Activated T-cell treated with anti-CD3 and anti-CD28 coated beads, Interleukin-2, amount 50 U/mL, for 1 hour (primary cell): ENCODE measurements around the gene NHLH1.

Experiments
- DNase-seq: peaks from one replicate; pipeline ENCODE4 v3.0.0-alpha.2; 2020

The NHLH1 gene

DNA sequence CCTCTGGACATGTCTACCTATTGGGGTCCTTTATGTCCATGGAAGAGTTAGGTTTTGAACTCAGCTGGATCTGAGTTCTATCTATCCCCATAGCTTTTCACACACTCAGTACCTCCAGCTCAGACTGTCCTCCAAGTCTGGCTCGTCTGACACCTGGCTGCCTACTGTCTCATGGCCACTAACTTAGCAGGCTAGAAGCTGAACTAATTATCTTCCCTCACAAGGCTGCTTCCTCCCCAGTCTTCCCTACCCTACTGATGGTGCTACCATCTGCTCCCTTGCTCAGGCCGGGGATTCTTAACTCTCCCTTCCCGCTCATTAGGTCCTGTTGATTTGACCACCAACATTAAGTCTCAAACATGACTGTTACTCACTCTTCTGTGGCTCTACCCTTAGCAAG lies 46.8 kb downstream of the NHLH1 start:
- DNase-seq: no peak

DNA sequence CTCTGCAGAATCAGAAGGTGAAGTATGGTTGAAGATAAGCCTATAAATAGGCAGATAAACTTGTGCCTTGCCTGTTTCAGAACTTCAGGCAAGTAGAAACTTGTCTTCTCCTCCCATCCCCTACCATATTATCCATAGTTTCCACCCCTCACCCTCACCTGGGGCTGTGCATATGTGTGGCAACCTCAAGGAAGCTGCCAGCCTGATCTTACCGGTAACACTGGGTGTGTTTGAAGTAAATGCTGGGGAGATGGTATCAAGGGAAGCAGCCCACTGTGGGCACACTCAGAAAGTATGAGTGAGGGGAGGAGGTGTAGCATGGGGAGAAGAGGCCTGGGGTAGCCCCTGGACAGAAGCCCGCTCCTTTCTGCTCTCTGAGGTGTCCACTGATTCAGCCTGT lies 48.0 kb downstream of the NHLH1 start:
- no peak for DNase-seq

DNA sequence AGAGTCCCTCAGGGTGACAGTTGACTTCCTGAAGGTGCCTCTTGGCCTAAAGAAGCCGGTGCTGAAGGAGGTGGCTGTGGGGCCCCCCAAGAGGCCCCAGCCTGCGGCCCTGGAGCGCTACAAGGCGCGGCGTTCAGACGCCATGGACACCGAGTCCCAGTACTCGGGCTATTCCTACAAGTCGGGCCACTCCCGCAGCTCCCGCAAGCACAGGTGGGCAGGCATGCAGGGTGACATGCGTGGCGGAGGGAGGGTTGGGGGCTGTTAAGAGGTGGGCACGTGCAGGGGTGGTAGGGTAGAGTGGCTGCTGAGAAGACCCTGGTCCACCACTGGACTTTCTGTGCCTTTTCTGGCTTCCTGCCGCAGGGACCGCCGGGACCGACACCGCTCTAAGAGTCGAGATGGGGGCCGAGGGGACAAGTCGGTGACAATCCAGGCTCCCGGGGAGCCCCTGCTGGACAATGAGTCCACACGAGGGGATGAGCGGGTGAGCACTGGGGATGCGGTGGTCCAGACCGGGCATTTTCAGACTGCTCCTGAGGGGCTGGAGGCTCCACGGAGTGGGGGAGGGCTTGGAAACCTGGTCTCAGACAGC lies 48.9 kb downstream of the NHLH1 start:
- no peak for DNase-seq

DNA sequence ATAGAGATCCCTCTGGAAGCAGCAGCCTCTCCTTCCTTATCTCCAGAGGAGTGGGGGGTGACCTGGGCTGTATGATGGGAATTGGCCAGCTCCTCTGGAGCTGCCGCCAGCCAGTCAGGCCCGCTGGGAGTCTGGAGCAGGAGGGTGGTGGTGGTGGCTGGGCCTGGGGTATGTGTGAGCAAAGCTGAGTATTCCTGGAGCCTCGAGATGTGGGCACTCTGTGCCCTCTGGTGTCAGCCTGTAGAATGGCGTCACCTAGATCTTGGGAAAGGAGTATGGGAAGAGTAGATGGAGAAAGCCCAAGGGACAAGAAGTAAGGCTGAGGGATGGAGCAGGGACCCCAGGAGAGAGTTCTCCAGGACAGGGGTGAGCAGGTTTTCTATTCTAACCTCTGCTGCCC lies 49.5 kb downstream of the NHLH1 start:
- no peak for DNase-seq

DNA sequence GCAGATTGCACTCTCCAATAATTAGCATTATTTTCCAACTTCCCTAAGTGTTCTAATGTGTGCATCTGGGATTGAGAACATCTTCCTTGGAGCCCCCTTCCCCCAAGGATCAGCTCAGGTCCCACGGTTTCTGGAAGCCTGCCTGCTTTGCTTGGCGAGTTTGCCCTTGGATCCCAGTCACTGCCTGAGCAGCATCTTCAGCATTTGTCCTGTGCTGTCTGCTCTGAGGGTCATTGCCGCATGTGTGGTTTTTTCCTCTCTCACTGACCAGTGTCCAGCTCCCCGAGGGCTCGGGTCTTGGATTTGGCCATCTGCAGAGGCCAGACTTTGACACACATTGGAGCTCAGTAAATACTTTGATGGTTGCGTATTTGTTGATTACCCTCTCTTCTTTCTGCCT lies 51.6 kb downstream of the NHLH1 start:
- no peak for DNase-seq

DNA sequence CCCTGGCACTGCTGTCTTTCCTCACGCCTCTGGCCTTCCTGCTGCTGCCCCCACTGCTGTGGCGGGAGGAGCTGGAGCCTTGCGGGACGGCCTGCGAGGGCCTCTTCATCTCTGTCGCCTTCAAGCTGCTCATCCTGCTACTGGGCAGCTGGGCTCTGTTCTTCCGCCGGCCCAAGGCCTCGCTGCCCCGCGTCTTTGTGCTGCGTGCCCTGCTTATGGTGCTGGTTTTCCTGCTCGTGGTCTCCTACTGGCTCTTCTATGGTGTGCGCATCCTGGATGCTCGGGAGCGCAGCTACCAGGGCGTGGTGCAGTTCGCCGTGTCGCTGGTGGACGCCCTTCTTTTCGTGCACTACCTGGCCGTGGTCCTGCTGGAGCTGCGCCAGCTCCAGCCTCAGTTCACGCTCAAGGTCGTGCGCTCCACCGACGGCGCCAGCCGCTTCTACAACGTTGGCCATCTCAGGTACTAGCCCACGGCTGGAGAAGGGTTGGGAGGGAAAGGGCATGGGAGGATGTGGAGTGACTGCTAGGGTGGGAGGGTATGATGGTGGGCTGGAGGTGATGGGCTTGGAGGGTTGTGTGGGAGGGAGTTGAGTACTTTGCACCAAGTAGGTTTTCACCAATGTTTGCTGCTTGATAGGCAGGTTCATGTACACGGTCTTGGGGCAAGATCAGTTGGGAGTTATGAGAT lies 52.4 kb downstream of the NHLH1 start:
- no peak for DNase-seq

DNA sequence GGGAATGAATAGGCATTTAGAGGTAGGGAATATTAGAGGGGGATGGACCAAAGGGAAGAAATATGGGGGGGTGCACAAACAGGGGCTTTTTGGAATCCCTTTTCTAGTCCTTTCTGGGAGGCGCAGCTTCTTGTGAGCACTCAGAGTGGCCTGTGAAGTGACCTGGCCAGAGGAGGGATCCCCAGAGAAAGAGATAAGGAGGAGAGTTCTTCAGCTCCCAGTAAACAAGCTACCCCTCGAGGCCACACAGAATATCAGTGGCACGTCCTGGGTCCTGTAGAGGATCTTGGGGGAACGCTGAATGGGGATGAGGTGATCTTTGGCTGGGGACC lies 52.9 kb downstream of the NHLH1 start:
- no peak for DNase-seq

DNA sequence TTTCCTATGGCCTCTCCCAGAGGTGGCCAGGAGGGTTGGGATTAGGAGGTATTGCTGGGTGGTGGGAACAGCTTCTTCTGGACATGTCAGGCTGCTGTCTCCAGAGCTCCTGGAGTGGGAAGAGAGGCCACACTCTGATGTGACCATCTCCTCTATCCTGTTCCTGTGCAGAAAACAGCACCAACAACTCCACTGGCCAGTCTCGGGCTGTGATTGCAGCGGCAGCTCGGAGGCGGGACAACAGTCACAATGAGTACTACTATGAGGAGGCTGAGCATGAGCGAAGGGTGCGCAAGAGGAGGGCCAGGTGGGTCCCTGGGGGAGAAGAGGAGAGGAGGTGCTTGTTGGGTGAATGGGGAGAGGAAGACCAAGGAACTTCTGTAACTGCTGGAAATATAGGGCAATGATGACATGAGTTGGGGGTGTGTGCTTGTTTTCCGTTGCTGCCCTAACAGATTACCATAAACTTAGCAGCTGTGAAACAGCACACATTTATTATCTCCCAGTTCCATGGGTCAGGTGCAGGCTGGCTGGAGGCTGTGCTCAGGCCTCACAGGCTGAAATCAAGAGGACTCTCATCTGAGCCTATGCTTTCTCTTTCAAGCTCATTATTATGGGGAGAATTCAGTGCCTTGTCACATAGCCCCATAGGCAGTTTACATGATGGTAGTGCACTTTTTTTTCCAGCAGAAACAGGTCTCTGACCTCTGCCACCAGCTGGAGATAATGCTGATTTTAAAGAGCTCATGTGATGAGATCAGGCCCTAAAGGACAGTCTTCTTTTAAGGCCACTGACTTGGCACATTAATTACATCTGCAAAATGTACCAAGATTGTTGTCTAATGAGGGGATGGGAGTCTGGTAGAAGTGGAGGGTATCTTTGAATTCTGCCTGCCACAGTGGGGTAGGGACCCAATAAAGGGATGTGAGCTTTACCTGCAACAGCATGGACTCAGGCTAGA lies 54.3 kb downstream of the NHLH1 start:
- DNase-seq: no peak

DNA sequence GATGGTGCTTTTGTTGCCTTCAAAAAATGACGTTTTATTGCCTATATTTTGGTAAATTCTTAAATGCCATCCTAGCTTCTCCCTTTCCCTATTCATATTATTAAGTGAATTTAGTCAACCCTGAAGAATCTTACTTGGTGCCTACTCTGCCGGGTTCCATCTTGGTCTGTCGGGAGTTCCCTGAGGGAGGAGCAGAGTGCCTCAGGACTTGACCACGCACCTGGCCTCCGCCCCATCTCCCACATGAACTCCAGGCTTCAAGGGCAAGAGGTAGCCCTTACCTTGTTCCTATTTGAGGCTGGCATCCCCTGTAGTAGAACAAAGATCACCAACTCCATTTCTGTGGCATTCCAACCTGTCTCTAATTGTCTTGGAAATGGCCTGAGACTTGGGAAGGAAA lies 55.0 kb downstream of the NHLH1 start:
- DNase-seq: no peak
